Liver (tissue), 9 donors: Measurements from ENCODE around the gene ERP27. TPM values are rescaled to one million over a fixed set of nuclear protein-coding genes. Genes with fewer than 3 reads are reported as not detected.

Source experiments
- DNase-seq: peaks from one replicate; pipeline ENCODE4 v3.0.0-alpha.2; 2017; ENCODE audit warnings: low spot score
- H3K27ac ChIP-seq, 2 donors: one replicate each; pipeline ENCODE4 v1.7.0; 2013; ENCODE audit warnings: inconsistent platforms in 2 of 2, low read length in 2 of 2, control low read depth in 1 of 2, low read depth in 1 of 2, mild to moderate bottlenecking in 1 of 2
- H3K27me3 ChIP-seq, 4 donors: one replicate each; pipeline versions ENCODE4 v1.6.1 to v1.7.0; 2013; ENCODE audit warnings: low read length in 3 of 4, inconsistent platforms in 1 of 4, mild to moderate bottlenecking in 1 of 4, moderate library complexity in 1 of 4; ENCODE audit not compliant: control insufficient read depth in 4 of 4, insufficient read depth in 4 of 4
- H3K36me3 ChIP-seq, 4 donors: one replicate each; pipeline versions ENCODE4 v1.6.1 to v1.7.0; 2013; ENCODE audit warnings: low read length in 3 of 4, mild to moderate bottlenecking in 3 of 4, low read depth in 1 of 4, moderate library complexity in 1 of 4; ENCODE audit not compliant: control insufficient read depth in 4 of 4, insufficient read depth in 3 of 4
- H3K4me1 ChIP-seq, 4 donors: one replicate each; pipeline versions ENCODE4 v1.6.1 to v1.7.0; 2013; ENCODE audit warnings: low read length in 3 of 4, mild to moderate bottlenecking in 3 of 4, moderate library complexity in 1 of 4; ENCODE audit not compliant: control insufficient read depth in 4 of 4, insufficient read depth in 4 of 4
- H3K4me3 ChIP-seq, 3 donors: one replicate each; pipeline versions ENCODE4 v1.6.1 to v1.7.0; 2013; ENCODE audit warnings: low read length in 3 of 3, control low read depth in 1 of 3, low read depth in 1 of 3, mild to moderate bottlenecking in 1 of 3
- H3K9ac ChIP-seq, 2 donors: one replicate each; pipeline ENCODE4 v1.7.0; 2013; ENCODE audit warnings: low read length in 2 of 2, mild to moderate bottlenecking in 2 of 2, moderate library complexity in 2 of 2, control low read depth in 1 of 2, low read depth in 1 of 2
- H3K9me3 ChIP-seq, 4 donors: one replicate each; pipeline versions ENCODE4 v1.6.1 to v1.7.0; 2013; ENCODE audit warnings: low read length in 3 of 4; ENCODE audit not compliant: control insufficient read depth in 4 of 4
- EGR1 ChIP-seq, 2 donors: IDR thresholded peaks; 2 replicates each; pipeline ENCODE4 v1.6.1; 2016 to 2018; ENCODE audit warnings: antibody characterized with exemption in 2 of 2, low read depth in 2 of 2
- FOXA1 ChIP-seq: IDR thresholded peaks from 2 replicates; pipeline ENCODE4 v1.6.1; 2016; ENCODE audit warnings: antibody characterized with exemption
- FOXA2 ChIP-seq: IDR thresholded peaks from 2 replicates; pipeline ENCODE4 v1.6.1; 2016; ENCODE audit warnings: antibody characterized with exemption
- GABPA ChIP-seq, 2 donors: IDR thresholded peaks in 1 of 2; conservative IDR thresholded peaks in 1 of 2; 2 replicates each; pipeline ENCODE4 v1.6.1; 2016; ENCODE audit warnings: antibody characterized with exemption in 2 of 2, mild to moderate bottlenecking in 1 of 2, moderate library complexity in 1 of 2
- HNF4A ChIP-seq, 2 donors: conservative IDR thresholded peaks; 2 replicates each; pipeline ENCODE4 v1.6.1; 2016; ENCODE audit warnings: antibody characterized with exemption in 2 of 2, mild to moderate bottlenecking in 2 of 2
- JUND ChIP-seq, 2 donors: IDR thresholded peaks; 2 replicates each; pipeline ENCODE4 v1.6.1; 2016; ENCODE audit warnings: antibody characterized with exemption in 2 of 2
- NR2F2 ChIP-seq: IDR thresholded peaks from 2 replicates; pipeline ENCODE4 v1.6.1; 2016; ENCODE audit warnings: antibody characterized with exemption
- RAD21 ChIP-seq, 2 donors: IDR thresholded peaks; 2 replicates each; pipeline ENCODE4 v1.6.1; 2016; ENCODE audit warnings: antibody characterized with exemption in 2 of 2, mild to moderate bottlenecking in 2 of 2
- RXRA ChIP-seq, 2 donors: IDR thresholded peaks; 2 replicates each; pipeline ENCODE4 v1.6.1; 2017 to 2018; ENCODE audit warnings: antibody characterized with exemption in 2 of 2, mild to moderate bottlenecking in 1 of 2
- SP1 ChIP-seq: IDR thresholded peaks from 2 replicates; pipeline ENCODE4 v1.6.1; 2018; ENCODE audit warnings: antibody characterized with exemption, mild to moderate bottlenecking
- TAF1 ChIP-seq: conservative IDR thresholded peaks from 2 replicates; pipeline ENCODE4 v1.6.1; 2016; ENCODE audit warnings: antibody characterized with exemption, mild to moderate bottlenecking
- YY1 ChIP-seq: IDR thresholded peaks from 2 replicates; pipeline ENCODE4 v1.6.1; 2016; ENCODE audit warnings: antibody characterized with exemption, mild to moderate bottlenecking
- WGBS: extraction: QIAGEN DNeasy Blood & Tissue Kit; methylation state at CpG from one replicate; pipeline ENCODE4 v1.1.7; 2013; 5-methylcytosine and 5-hydroxymethylcytosine counted together
- polyA plus RNA-seq, 2 donors: library from polyadenylated mRNA; stranded (reverse) in 1 of 2; unstranded in 1 of 2; fragments of 200-250 nt in 1 of 2; fragments of >200 nt in 1 of 2; fragmentation: Nextera tagmentation in 1 of 2; extraction: Ambion mirVana in 1 of 2; gene quantifications; one replicate each; pipeline versions ENCODE4 v1.2.1 to v1.2.3, GENCODE V29; 2013 to 2015
- total RNA-seq, 2 donors: library from RNA; depleted of rRNA; stranded (reverse); fragments of >200 nt; gene quantifications; one replicate each; pipeline ENCODE4 v1.2.3, GENCODE V29; 2014
- TF ChIP-seq, protein P1 (sequence below): IDR thresholded peaks from 2 replicates; pipeline ENCODE4 v1.6.1; 2016; ENCODE audit warnings: antibody characterized with exemption
- TF ChIP-seq, protein P2 (sequence below): fragments of 150-350 bp; IDR thresholded peaks from 2 replicates; pipeline ENCODE4 v1.5.1; 2017; ENCODE audit warnings: improper control_type of control experiment, low read depth, low read length; ENCODE audit not compliant: missing input control
- TF ChIP-seq, protein P3 (sequence below): IDR thresholded peaks from 2 replicates; pipeline ENCODE4 v1.6.1; 2016; ENCODE audit warnings: antibody characterized with exemption, mild to moderate bottlenecking
- donor health status: healthy.
- donor health status: healthy.
- donor health status: healthy.
- donor health status: healthy.
- donor health status: healthy.

ERP27 gene
- total and polyA plus RNA-seq, 4 donors: 0.14 to 5.8 (median 0.51) TPM

DNA sequence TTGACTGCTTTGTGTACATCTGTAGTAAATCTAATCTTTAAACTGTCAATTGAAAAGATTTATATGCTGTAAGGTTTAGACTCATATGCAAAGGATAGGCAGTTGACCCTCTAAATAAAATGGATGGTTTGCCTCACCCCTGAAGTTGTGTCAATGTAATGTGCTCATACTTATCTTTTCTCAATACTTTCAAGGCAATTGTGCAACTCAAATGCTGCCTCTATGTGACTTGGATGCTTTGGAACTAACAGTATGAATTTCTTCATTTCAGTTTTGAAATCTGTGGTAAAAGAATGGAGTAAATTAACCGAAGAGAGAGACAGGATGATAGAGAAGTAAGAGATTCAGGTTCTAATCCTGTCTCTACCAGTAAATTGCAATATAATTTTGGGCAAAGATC is 44.2 kb upstream of the ERP27 start:
- H3K27ac ChIP-seq: no peak overlapping the region

DNA sequence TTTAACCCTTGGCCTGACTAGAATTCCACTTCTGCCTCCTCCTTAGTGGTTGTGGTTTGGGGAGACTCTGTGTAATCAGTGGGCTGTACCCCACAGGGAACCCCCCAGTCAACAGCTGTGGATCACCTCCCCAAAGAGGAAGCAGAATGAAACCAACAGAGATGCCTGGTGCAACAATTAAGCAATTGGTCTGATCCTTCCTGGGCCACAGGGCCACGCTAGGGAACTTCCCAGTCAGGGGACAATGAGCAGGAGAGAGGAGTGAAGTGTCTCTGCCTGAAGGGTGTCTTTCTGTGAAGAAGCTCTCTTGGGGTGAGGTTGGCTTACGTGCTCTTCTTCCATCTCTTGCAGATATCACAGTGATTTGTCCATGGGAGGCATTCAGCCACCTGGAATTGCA is 42.7 kb upstream of the ERP27 start:
- no peaks in the 10 kb centered on the region for H3K4me1 ChIP-seq
- TF ChIP-seq FOXA2: no peak
- TF ChIP-seq, protein P1, sequence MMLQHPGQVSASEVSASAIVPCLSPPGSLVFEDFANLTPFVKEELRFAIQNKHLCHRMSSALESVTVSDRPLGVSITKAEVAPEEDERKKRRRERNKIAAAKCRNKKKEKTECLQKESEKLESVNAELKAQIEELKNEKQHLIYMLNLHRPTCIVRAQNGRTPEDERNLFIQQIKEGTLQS: no peak
- no peaks in the 10 kb centered on the region for H3K9me3 ChIP-seq
- no peak overlapping the region for H3K27ac ChIP-seq
- no peak overlapping the region for H3K9ac ChIP-seq
- H3K4me3 ChIP-seq: no peak overlapping the region
- no peaks in the 10 kb centered on the region for H3K36me3 ChIP-seq
- WGBS: 91% methylated on average over 2 of the region's 2 CpGs
- no peak for DNase-seq
- no peaks in the 10 kb centered on the region for H3K27me3 ChIP-seq

More for the DNA sequence above, 44.2 kb upstream of the ERP27 start:
- Histone ChIP-seq H3K4me3 (no peak overlapping the region), H3K4me1 (no peaks in the 10 kb centered on the region), H3K9me3 (no peaks in the 10 kb centered on the region), H3K9ac (no peak overlapping the region), H3K36me3 (no peaks in the 10 kb centered on the region), H3K27me3 (no peaks in the 10 kb centered on the region)
- 77% methylated on average over 1 of the region's 1 CpG for WGBS
- DNase-seq: no peak
- TF ChIP-seq, protein P1: no peak
- TF ChIP-seq JUND (IDR thresholded peaks at IDR 0.05) (no peak), FOXA1 (no peak), TAF1 (no peak), GABPA (IDR thresholded peaks at IDR 0.05 in 1 of 2, conservative IDR thresholded peaks at IDR 0.05 in 1 of 2) (no peak), RXRA (IDR thresholded peaks at IDR 0.05) (no peak), NR2F2 (no peak), RAD21 (IDR thresholded peaks at IDR 0.05) (no peak), YY1 (no peak), EGR1 (IDR thresholded peaks at IDR 0.05; ENCODE audit: low read depth in 2 of 2) (no peak)
- TF ChIP-seq, protein P2, sequence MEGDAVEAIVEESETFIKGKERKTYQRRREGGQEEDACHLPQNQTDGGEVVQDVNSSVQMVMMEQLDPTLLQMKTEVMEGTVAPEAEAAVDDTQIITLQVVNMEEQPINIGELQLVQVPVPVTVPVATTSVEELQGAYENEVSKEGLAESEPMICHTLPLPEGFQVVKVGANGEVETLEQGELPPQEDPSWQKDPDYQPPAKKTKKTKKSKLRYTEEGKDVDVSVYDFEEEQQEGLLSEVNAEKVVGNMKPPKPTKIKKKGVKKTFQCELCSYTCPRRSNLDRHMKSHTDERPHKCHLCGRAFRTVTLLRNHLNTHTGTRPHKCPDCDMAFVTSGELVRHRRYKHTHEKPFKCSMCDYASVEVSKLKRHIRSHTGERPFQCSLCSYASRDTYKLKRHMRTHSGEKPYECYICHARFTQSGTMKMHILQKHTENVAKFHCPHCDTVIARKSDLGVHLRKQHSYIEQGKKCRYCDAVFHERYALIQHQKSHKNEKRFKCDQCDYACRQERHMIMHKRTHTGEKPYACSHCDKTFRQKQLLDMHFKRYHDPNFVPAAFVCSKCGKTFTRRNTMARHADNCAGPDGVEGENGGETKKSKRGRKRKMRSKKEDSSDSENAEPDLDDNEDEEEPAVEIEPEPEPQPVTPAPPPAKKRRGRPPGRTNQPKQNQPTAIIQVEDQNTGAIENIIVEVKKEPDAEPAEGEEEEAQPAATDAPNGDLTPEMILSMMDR: no peak

DNA sequence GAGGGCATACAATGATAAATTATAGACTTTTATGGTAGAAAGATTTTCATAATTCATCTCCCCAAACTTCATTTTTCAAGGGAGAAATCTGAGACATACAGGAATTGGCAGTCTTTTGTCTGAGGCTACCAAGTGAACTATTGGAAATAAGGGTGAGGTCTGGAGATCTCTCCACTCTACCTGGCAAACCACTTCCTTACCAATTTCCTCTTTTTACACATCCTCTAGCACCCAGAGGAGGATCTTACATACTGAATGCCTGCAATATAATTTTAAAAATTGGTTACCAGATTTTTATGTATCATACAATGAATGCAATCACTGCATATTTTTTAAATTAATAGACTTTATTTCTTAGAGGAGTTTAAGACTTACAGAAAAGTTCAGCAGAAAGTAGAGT is 41.1 kb upstream of the ERP27 start:
- Histone ChIP-seq H3K27ac (no peak overlapping the region), H3K27me3 (no peaks in the 10 kb centered on the region), H3K4me1 (no peaks in the 10 kb centered on the region), H3K36me3 (no peaks in the 10 kb centered on the region), H3K9ac (no peak overlapping the region), H3K4me3 (no peak overlapping the region), H3K9me3 (no peaks in the 10 kb centered on the region)
- TF ChIP-seq RXRA (IDR thresholded peaks at IDR 0.05) (no peak), HNF4A (conservative IDR thresholded peaks at IDR 0.05) (no peak), FOXA1 (no peak), FOXA2 (no peak), SP1 (no peak), RAD21 (IDR thresholded peaks at IDR 0.05) (no peak), TAF1 (no peak), GABPA (IDR thresholded peaks at IDR 0.05 in 1 of 2, conservative IDR thresholded peaks at IDR 0.05 in 1 of 2) (no peak), EGR1 (IDR thresholded peaks at IDR 0.05; ENCODE audit: low read depth in 2 of 2) (no peak), JUND (IDR thresholded peaks at IDR 0.05) (no peak)
- TF ChIP-seq, protein P1: no peak
- TF ChIP-seq, protein P3, sequence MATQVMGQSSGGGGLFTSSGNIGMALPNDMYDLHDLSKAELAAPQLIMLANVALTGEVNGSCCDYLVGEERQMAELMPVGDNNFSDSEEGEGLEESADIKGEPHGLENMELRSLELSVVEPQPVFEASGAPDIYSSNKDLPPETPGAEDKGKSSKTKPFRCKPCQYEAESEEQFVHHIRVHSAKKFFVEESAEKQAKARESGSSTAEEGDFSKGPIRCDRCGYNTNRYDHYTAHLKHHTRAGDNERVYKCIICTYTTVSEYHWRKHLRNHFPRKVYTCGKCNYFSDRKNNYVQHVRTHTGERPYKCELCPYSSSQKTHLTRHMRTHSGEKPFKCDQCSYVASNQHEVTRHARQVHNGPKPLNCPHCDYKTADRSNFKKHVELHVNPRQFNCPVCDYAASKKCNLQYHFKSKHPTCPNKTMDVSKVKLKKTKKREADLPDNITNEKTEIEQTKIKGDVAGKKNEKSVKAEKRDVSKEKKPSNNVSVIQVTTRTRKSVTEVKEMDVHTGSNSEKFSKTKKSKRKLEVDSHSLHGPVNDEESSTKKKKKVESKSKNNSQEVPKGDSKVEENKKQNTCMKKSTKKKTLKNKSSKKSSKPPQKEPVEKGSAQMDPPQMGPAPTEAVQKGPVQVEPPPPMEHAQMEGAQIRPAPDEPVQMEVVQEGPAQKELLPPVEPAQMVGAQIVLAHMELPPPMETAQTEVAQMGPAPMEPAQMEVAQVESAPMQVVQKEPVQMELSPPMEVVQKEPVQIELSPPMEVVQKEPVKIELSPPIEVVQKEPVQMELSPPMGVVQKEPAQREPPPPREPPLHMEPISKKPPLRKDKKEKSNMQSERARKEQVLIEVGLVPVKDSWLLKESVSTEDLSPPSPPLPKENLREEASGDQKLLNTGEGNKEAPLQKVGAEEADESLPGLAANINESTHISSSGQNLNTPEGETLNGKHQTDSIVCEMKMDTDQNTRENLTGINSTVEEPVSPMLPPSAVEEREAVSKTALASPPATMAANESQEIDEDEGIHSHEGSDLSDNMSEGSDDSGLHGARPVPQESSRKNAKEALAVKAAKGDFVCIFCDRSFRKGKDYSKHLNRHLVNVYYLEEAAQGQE: no peak
- DNase-seq: no peak
